LoVo (cell line): ENCODE results near the gene EYA2.

Experiments
- DNase-seq: peaks from one replicate; pipeline ENCODE4 v3.0.0-alpha.2; 2016; ENCODE audit warnings: low spot score

EYA2 gene

DNA sequence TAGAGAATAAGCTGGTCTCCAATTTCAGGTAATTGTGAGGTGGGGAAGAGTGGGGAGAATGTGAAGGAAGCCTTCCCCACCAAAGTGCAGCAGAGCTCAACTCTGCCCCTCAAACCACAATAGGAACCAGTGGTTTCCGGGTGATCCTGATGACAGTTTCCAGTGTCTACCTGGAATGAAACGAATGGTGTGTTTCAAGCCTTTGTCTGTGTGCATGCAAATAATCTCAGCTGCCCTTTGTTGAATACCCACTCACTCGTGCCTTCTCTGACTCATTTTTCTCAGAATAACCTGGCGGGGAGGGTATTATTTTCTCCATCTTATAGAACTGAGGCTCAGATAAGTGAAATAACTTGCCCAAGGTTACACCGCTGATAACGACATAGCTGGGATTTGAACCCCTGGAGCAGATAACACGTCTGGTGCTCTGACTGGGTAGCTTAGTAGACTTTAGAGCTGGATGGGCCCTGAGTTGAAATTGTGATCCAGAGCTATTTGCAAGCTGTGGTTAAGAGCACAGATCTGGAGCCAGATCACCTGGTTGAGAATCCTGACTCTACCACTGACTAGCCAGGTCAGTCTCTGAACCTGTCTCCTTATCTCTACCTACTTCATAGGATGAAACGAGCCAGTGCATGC is 85.1 kb downstream of the EYA2 start:
- no peak for DNase-seq

GRCh38 chr20:46981184-46981583 is 86.5 kb downstream of the EYA2 start:
- no peak for DNase-seq

DNA sequence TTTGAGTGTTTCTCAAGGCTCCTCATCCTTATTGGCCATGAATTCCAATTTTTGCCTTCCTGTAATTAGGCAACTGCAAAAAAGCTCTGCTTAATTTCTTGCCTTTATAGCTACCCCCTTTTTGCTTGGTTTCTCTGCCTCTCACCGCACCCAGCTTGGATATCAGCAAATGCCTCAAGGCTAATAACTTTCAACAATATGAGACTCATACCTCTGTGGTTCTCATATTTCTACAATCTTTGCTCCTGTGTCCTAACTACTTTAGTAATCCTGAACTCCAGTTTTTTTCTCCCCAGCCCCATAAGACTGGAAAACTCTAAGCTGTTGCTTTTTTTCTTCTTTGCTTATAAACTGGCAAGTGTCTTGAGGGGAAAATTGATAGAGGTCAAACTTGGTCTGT is 88.8 kb downstream of the EYA2 start:
- no peak for DNase-seq

GRCh38 chr20:46984405-46984804 is 89.8 kb downstream of the EYA2 start:
- DNase-seq = no peak

DNA sequence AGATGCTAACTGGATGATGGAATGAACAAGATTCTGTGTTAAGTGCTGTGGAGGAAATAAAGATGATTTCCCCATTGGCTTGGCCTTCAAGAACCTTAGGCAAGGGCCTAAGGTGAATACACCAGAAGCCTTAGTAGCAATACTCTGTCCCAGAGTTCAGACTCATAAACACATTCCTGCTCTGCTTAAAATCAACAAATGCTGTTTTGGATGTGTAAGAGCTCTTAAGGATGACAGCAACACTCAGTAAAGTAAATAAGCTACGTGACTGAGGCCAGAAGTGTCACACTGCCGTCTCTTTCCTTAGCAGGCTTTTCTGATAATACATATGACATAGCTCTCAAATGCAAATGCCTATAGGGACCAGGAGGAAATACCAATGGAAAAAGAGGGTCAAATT is 90.6 kb downstream of the EYA2 start:
- DNase-seq = no peak

DNA sequence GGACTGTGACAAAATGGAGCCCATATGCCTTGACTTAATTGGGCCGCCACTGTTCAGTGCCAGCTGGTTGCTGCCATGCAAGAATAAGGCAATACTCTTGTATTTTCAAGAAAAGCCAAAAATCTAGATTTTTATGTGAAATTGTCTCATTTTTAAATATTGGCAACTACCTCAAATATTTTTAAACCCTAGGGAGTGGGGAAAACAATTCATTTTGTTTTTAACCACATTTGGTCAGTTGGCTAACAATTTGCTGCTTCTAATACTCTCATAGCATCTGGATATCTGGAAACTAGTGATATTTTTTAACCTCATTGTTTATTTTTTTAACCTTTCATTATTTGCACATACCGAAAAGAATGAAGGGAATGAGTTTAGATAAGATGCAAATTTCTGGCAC is 91.0 kb downstream of the EYA2 start:
- no peak for DNase-seq

- no peak for DNase-seq
These were observed 92.4 kb downstream of the EYA2 start for GRCh38 chr20:46987001-46987400.

GRCh38 chr20:46990017-46990595 is 95.5 kb downstream of the EYA2 start:
- DNase-seq = no peak

DNA sequence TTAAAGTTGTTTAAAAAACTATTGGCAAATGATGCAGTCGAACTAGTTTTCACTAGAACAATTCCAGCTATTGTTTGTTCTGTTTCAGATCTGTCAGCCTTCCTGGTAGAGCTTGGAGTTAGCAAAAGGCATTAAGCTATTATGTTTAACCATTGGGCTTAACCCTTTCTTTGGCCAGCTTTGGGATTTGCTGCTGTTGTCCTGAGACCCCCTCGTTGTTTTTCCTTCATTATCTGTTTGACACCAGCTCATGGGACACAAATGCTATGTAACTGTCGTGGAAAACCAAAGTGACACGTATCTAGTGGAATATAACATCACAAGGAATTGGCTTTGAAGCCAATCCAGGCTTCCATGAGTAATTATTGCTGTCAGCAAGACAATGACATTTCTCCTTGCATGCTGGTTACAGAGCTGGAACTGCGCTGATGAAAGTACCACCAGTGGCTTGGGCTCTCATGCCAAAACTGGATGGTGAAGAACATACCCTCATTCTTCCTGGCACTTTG is 96.0 kb downstream of the EYA2 start:
- DNase-seq = no peak

GRCh38 chr20:46991168-46991567 is 96.5 kb downstream of the EYA2 start:
- no peak for DNase-seq

DNA sequence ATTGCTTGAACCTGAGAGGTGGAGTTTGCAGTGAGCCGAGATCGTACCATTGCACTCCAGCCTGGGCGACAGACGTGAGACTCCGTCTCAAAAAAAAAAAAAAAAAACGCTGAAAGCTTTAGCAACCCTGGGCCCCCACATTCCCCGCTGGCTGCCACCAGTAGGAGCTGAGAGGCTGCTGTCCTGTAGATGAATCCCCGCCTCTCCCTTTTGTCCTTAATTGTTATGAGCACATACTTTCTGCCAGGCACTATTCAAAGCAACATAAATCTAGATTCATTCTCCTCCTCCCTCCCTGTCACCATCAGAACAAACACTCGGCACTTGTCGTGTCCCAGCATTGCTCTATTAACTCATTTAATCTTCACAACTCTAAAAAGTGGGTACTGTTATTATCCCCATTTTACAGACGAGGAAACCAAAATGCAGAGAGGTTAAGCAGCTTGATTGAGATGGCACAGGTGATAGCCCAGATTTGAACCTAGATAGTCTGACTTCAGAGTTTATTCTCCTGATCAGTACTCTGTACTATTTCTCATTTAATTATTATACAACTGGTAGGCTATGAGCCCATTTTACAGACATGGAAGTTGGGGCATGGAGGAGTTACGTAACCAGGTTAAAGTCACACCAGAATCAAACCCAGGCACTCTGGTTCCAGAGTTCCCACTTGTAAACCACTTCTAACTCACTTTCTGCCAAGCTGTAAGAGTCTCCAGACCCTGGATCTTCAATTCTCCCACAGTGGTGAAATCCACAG is 97.4 kb downstream of the EYA2 start:
- no peak for DNase-seq

DNA sequence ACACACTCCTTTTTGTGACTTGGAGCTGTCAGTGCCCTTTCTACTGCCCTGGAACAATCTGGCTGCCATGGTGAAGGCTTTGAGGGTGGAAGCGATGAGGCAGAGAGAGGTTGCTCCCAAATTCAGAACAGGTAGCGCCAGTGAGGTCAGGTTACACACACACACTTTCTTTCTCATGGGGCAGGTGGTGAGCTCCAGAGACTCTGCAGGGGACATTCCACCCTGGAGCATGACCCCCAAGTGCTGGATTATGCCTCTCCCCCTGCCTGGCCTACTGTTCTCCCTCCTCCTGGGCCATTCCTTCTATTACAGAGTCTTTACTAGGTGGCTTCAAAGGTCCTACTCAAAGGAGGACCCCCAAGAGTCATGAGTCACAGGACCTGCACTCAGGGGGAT is 98.0 kb downstream of the EYA2 start:
- DNase-seq = no peak

- no peak for DNase-seq
These were observed 98.9 kb downstream of the EYA2 start for GRCh38 chr20:46993465-46994095.

GRCh38 chr20:46994341-46994740 is 99.7 kb downstream of the EYA2 start:
- DNase-seq = no peak

DNA sequence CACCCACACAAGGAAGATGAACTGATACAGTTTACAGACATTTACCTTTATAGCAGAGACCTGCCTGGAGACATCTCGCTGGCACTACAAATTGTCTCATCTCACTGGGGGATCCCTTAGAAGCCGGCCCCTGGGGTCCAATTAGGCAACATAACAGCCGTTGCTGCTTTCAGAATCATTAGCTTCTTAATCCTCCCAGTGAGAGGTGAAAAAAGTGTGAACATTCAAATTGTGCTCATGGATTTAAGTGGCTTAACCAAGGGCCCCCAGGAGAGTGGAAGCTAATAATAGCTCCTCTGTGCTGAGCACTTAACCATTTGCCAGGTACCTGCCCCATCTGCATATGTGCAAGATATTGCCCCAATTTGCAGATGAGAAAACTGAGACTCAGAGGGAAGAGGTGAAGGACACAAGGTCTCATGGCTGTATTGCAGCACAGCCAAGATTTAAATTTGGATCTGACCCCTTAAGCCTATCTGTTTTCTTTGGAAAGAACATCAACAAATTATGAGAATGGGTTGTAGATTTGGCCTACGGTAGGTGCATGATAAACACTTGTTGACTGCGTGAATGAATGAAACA is 101.0 kb downstream of the EYA2 start:
- no peak for DNase-seq

GRCh38 chr20:46997187-46997586 is 102.5 kb downstream of the EYA2 start:
- no peak for DNase-seq

DNA sequence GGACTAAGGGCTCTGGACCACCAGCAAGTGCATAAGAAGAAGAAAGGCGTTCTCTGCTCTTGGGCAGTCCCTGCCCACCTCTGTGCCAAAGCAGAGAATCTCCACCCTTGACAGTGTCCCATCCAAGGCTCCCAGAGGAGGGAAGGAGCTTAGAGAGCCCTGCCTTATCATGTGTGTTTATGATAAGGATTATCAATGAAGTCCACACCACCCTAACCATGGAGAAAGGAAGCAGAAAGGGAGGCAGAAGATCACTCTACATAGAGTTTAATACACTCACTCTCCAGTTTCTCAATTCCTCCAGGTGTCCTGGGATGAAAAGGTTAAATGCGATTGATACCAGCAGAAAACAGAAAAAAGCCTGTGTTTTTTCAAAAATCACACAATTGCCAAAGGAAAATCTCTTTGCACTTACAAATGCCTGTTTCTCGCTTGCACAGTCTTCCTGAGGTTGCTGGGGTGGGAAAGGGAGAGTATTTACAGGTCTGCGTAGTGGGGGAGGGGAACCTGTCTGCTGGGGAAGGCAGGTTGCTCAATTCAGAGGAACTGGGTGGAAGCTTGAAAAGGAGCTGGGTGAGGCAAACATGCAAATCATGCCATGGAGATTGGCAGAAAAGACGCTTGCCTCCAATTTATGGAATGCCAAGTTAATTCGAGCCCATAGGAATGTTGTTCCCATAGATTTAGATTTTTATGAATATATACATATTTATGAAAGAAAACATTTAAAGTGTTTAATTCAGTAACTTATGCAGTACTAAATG is 104.0 kb downstream of the EYA2 start:
- no peak for DNase-seq

GRCh38 chr20:46999801-47000465 is 105.3 kb downstream of the EYA2 start:
- DNase-seq = no peak

DNA sequence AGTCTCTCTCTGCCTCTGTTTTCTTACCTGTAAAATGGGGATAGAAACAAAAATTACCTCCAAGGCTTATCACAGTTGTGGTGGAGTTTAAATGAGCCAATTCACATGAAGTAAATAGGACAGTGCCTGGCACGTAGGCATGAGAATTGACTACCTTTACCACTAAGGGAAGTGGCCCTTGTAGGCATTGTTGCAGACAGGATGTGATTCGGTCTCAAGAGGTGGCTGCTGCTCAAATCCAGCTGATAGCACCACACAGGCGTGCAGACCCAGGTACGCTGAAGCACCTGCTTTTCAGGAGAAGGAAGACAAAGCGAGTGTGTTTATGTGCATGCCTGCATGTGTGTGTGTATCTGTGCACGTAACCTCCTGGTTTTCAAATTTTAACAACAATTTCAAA is 108.6 kb downstream of the EYA2 start:
- no peak for DNase-seq

GRCh38 chr20:47004179-47004578 is 109.5 kb downstream of the EYA2 start:
- no peak for DNase-seq
